Right lobe of liver (tissue), 4 donors: Measurements from ENCODE around the gene ST8SIA6.
"Not testable (repeated sequence)": the region's sequence is repeated elsewhere in the genome, so short reads cannot be mapped to it uniquely, and the experiment has no call there.

Experiments used
- POLR2A ChIP-seq: fragments of 450-650 bp; IDR thresholded peaks from one replicate; pipeline ENCODE4 v1.6.1; 2017; ENCODE audit warnings: antibody characterized with exemption, mild to moderate bottlenecking
- TF ChIP-seq, protein P1 (sequence below), 4 donors: fragments of 200-600 bp in 3 of 4; fragments of 450-650 bp in 1 of 4; IDR thresholded peaks; one replicate each; pipeline versions ENCODE4 v1.5.1 to v1.8.0; 2016 to 2022; ENCODE audit warnings: antibody characterized with exemption in 4 of 4, mild to moderate bottlenecking in 2 of 4
- donor health status: DM: no; HTN: no; CAD: no.
- donor health status: DM: no; HTN: no; CAD: no.
- donor health status: DM: no; HTN: yes; CAD: no.

DNA sequence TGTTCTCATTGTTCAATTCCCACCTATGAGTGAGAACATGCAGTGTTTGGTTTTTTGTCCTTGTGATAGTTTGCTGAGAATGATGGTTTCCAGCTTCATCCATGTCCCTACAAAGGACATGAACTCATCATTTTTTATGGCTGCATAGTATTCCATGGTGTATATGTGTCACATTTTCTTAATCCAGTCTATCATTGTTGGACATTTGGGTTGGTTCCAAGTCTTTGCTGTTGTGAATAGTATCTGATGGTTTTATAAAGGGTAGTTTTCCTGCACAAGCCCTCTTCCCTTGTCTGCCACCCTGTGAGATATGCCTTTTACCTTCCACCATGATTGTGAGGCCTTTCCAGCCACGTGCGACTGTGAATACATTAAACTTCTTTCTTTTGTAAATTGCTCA, 17.8 kb downstream of the ST8SIA6 start:
- TF ChIP-seq, protein P1, sequence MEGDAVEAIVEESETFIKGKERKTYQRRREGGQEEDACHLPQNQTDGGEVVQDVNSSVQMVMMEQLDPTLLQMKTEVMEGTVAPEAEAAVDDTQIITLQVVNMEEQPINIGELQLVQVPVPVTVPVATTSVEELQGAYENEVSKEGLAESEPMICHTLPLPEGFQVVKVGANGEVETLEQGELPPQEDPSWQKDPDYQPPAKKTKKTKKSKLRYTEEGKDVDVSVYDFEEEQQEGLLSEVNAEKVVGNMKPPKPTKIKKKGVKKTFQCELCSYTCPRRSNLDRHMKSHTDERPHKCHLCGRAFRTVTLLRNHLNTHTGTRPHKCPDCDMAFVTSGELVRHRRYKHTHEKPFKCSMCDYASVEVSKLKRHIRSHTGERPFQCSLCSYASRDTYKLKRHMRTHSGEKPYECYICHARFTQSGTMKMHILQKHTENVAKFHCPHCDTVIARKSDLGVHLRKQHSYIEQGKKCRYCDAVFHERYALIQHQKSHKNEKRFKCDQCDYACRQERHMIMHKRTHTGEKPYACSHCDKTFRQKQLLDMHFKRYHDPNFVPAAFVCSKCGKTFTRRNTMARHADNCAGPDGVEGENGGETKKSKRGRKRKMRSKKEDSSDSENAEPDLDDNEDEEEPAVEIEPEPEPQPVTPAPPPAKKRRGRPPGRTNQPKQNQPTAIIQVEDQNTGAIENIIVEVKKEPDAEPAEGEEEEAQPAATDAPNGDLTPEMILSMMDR (IDR thresholded peaks at IDR 0.05) = not testable (repeated sequence)
- not testable (repeated sequence) for TF ChIP-seq POLR2A
